DLD1 (cell line): ENCODE results near the gene KIAA1755.

Source experiments
- in situ Hi-C: cut with HindIII; loops from 2 replicates; pipeline ENCODE4 v1.10.0; 2017; ENCODE audit warnings: low sequenced_read_pairs

KIAA1755 gene

GRCh38 chr20:38170826-38171674 is 89.5 kb downstream of the KIAA1755 start:
- in situ Hi-C loops = no loop called here

- in situ Hi-C loops = no loop called here
Measured at GRCh38 chr20:38170219-38170825, 90.2 kb downstream of the KIAA1755 start.

- in situ Hi-C loops = no loop called here
Measured at GRCh38 chr20:38169636-38170193, 90.8 kb downstream of the KIAA1755 start.

GRCh38 chr20:38168791-38169589 is 91.5 kb downstream of the KIAA1755 start:
- in situ Hi-C loops = no loop called here

- in situ Hi-C loops = no loop called here
Measured at GRCh38 chr20:38167851-38168760, 92.4 kb downstream of the KIAA1755 start.

GRCh38 chr20:38167328-38167850 is 93.1 kb downstream of the KIAA1755 start:
- in situ Hi-C loops = no loop called here

- in situ Hi-C loops = no loop called here
Measured at GRCh38 chr20:38166703-38167233, 93.8 kb downstream of the KIAA1755 start.

- in situ Hi-C loops = no loop called here
Measured at GRCh38 chr20:38165966-38166702, 94.4 kb downstream of the KIAA1755 start.

GRCh38 chr20:38165089-38165965 is 95.2 kb downstream of the KIAA1755 start, which contains the start of gene TGM2:
Gene TGM2 (minus strand): TSS chr20:38165270. CDS start chr20:38165198, 72 bp downstream.
- in situ Hi-C loops = no loop called here

- in situ Hi-C loops = no loop called here
Measured at GRCh38 chr20:38164624-38165088, 95.9 kb downstream of the KIAA1755 start.

GRCh38 chr20:38164069-38164468 is 96.5 kb downstream of the KIAA1755 start:
- in situ Hi-C loops = no loop called here

- in situ Hi-C loops = no loop called here
Measured at GRCh38 chr20:38162878-38163875, 97.4 kb downstream of the KIAA1755 start.

GRCh38 chr20:38162149-38162548 is 98.4 kb downstream of the KIAA1755 start:
- in situ Hi-C loops = no loop called here

- in situ Hi-C loops = no loop called here
Measured at GRCh38 chr20:38161412-38161774, 99.1 kb downstream of the KIAA1755 start.
